ENCODE measurements around the gene OTX1. TPM values are rescaled to one million over a fixed set of nuclear protein-coding genes. Genes with fewer than 3 reads are reported as not detected.

OTX1 gene
- total and polyA plus RNA-seq, 2 of the 4 experiments (the other 2 are of a cell fraction): 0.03 TPM; not detected in 1

GRCh38 chr2:63086687-63087086, 36.1 kb downstream of the OTX1 start:
- Histone ChIP-seq H4K20me1 (ENCODE audit: insufficient read depth, low read length) (no peaks in the 10 kb centered on the region), H3K9ac (ENCODE audit: low read depth, low read length) (no peak overlapping the region), H3K4me3 (ENCODE audit: insufficient read depth, low read depth, low read length) (no peak overlapping the region), H3K36me3 (ENCODE audit: control insufficient read depth, insufficient read depth, low read length) (no peaks in the 10 kb centered on the region), H3K9me3 (ENCODE audit: control insufficient read depth, insufficient read depth, low read length) (no peaks in the 10 kb centered on the region), H3K9me1 (ENCODE audit: insufficient read depth, low read length) (no peaks in the 10 kb centered on the region), H3K56ac (ENCODE audit: extremely low read depth, insufficient read depth, low read length) (no peak overlapping the region), H2AFZ (replicated peaks; ENCODE audit: low read length, poor library complexity) (no peak overlapping the region), H2BK120ac (ENCODE audit: low read depth, low read length) (no peak overlapping the region), H3K4me2 (ENCODE audit: low read depth, low read length) (no peak overlapping the region), H3K4me1 (ENCODE audit: control insufficient read depth, insufficient read depth, low read length) (no peaks in the 10 kb centered on the region), H2AK5ac (ENCODE audit: low read depth, low read length) (no peak overlapping the region), H2BK5ac (ENCODE audit: low read depth, low read length, poor library complexity, severe bottlenecking) (no peak overlapping the region), H4K5ac (ENCODE audit: low read depth, low read length) (no peak overlapping the region), H3K23ac (ENCODE audit: low read depth, low read length) (no peak overlapping the region), H3K27ac (ENCODE audit: insufficient read depth, low read length) (no peak overlapping the region), H3K79me1 (ENCODE audit: low read depth in 1 of 2, low read length in 2 of 2) (no peaks in the 10 kb centered on the region), H3K18ac (ENCODE audit: low read depth, low read length) (no peak overlapping the region), H3K4ac (ENCODE audit: low read depth, low read length) (no peak overlapping the region), H3K14ac (replicated peaks; ENCODE audit: low read depth, low read length) (no peak overlapping the region), H4K8ac (ENCODE audit: low read depth in 2 of 2, low read length in 2 of 2) (no peak overlapping the region), H2BK20ac (ENCODE audit: low read depth, low read length) (no peak overlapping the region), H3K27me3 (ENCODE audit: control insufficient read depth, insufficient read depth, low read length) (no peaks in the 10 kb centered on the region), H4K91ac (ENCODE audit: insufficient read depth, low read depth, low read length) (no peak overlapping the region), H2AK9ac (replicated peaks; ENCODE audit: low read depth, low read length, poor library complexity) (no peak overlapping the region), H2BK15ac (ENCODE audit: low read depth, low read length) (no peak overlapping the region)
- ChIA-PET POLR2A (ENCODE audit: unreplicated experiment) (no interaction called here), CTCF (no interaction called here)
- no peak for TF ChIP-seq MXI1 (IDR thresholded peaks at IDR 0.05; ENCODE audit: borderline replicate concordance, low read depth, low read length)
- no peak for TF ChIP-seq USF2 (IDR thresholded peaks at IDR 0.05; ENCODE audit: low read depth, low read length)
- TF ChIP-seq MAZ (IDR thresholded peaks at IDR 0.05; ENCODE audit: borderline replicate concordance, low read depth, low read length): no peak
- TF ChIP-seq MAFK (IDR thresholded peaks at IDR 0.05; ENCODE audit: low read depth, low read length): no peak
- TF ChIP-seq BHLHE40 (IDR thresholded peaks at IDR 0.05; ENCODE audit: low read depth, low read length): no peak
- no peak for TF ChIP-seq NFE2L2 (IDR thresholded peaks at IDR 0.05; ENCODE audit: low read depth, low read length)
- TF ChIP-seq SMC3 (IDR thresholded peaks at IDR 0.05; ENCODE audit: low read depth, low read length): no peak
- TF ChIP-seq CHD1 (IDR thresholded peaks at IDR 0.05; ENCODE audit: low read depth, low read length): no peak
- no peak for TF ChIP-seq RFX5 (IDR thresholded peaks at IDR 0.05; ENCODE audit: low read depth, low read length)
- no peak for TF ChIP-seq RCOR1 (IDR thresholded peaks at IDR 0.05; ENCODE audit: insufficient replicate concordance, low read length)
- TF ChIP-seq CTCF (conservative IDR thresholded peaks at IDR 0.05; ENCODE audit: low read depth, low read length): no peak
- no peak for TF ChIP-seq POLR2A (IDR thresholded peaks at IDR 0.05; ENCODE audit: low read depth, low read length)
- no peak for TF ChIP-seq RAD21 (IDR thresholded peaks at IDR 0.05; ENCODE audit: low read length)
- no peak for TF ChIP-seq FOS (IDR thresholded peaks at IDR 0.05; ENCODE audit: low read depth, low read length)
- TF ChIP-seq CEBPB (IDR thresholded peaks at IDR 0.05; ENCODE audit: low read depth, low read length): no peak
- intact Hi-C loops (cut with micrococcal nuclease): no loop called here
- in situ Hi-C loops (cut with MboI; ENCODE audit: low sequenced_read_pairs): no loop called here
- ATAC-seq (ENCODE audit: low read depth) (no peak), DNase-seq (no peak)
- dilution Hi-C loops (cut with HindIII; ENCODE audit: low sequenced_read_pairs, unreplicated experiment): no loop called here
- BruUV-seq (replicated peaks): no TSS peak
- no CpG with 5 or more reads among the region's 1 CpG for WGBS, 2 experiments (ENCODE audit: extremely low coverage in 2 of 2, insufficient read length in 1 of 2)

Measured in IMR-90 (cell line).